Measurements from ENCODE around the gene ZNF446.
"Not testable (repeated sequence)": the region's sequence is repeated elsewhere in the genome, so short reads cannot be mapped to it uniquely, and the experiment has no call there.

GRCh38 chr19:58507602-58508223 is 31.6 kb downstream of the ZNF446 start:
- TF ChIP-seq CTCF (IDR thresholded peaks at IDR 0.05; ENCODE audit: low read depth, low read length); EZH2phosphoT487 (IDR thresholded peaks at IDR 0.05; ENCODE audit: low read depth): not testable (repeated sequence)
